H1 (cell line): ENCODE data around the gene SHROOM3.

Experiments
- CHD1 ChIP-seq: IDR thresholded peaks from 2 replicates; pipeline ENCODE4 v1.6.1; 2012; ENCODE audit warnings: low read depth, low read length, improper control_type of control experiment
- CREB1 ChIP-seq: IDR thresholded peaks from 2 replicates; pipeline ENCODE4 v1.6.1; 2012; ENCODE audit warnings: inconsistent platforms
- CTCF ChIP-seq, 3 experiments: IDR thresholded peaks; 1 replicate in 2 of 3; 2 replicates in 1 of 3; pipeline versions ENCODE4 v1.5.1 to v1.6.1; 2011; ENCODE audit warnings: low read length in 3 of 3, mild to moderate bottlenecking in 3 of 3, inconsistent platforms in 2 of 3, low read depth in 1 of 3, moderate library complexity in 1 of 3; ENCODE audit not compliant: insufficient read depth in 1 of 3; ENCODE audit errors: control extremely low read depth in 1 of 3
- EP300 ChIP-seq, 2 experiments: IDR thresholded peaks; 1 replicate in 1 of 2; 2 replicates in 1 of 2; pipeline ENCODE4 v1.6.1; 2011 to 2012; ENCODE audit warnings: low read depth in 2 of 2, low read length in 2 of 2, mild to moderate bottlenecking in 2 of 2, borderline replicate concordance in 1 of 2, inconsistent platforms in 1 of 2, moderate library complexity in 1 of 2
- EZH2 ChIP-seq: fragments of 200-600 bp; sonication (generic); IDR thresholded peaks from 2 replicates; pipeline ENCODE4 v1.7.1; 2012; ENCODE audit warnings: low read depth, mild to moderate bottlenecking, moderate library complexity, low read length, inconsistent platforms; ENCODE audit not compliant: severe bottlenecking
- PHF8 ChIP-seq: fragments of 200-600 bp; sonication (generic); conservative IDR thresholded peaks from 2 replicates; pipeline ENCODE4 v1.7.1; 2012; ENCODE audit warnings: low read depth, mild to moderate bottlenecking, inconsistent platforms, low read length, moderate library complexity
- POLR2A ChIP-seq, 2 experiments: IDR thresholded peaks; 1 replicate in 1 of 2; 2 replicates in 1 of 2; pipeline ENCODE4 v1.6.1; 2011; ENCODE audit warnings: low read depth in 2 of 2, low read length in 2 of 2, mild to moderate bottlenecking in 2 of 2; ENCODE audit errors: control extremely low read depth in 1 of 2
- SIX5 ChIP-seq: IDR thresholded peaks from 2 replicates; pipeline ENCODE4 v1.6.1; 2011; ENCODE audit warnings: mild to moderate bottlenecking, low read depth, low read length
- TAF1 ChIP-seq: IDR thresholded peaks from 2 replicates; pipeline ENCODE4 v1.6.1; 2011; ENCODE audit warnings: mild to moderate bottlenecking, low read depth, low read length

DNA sequence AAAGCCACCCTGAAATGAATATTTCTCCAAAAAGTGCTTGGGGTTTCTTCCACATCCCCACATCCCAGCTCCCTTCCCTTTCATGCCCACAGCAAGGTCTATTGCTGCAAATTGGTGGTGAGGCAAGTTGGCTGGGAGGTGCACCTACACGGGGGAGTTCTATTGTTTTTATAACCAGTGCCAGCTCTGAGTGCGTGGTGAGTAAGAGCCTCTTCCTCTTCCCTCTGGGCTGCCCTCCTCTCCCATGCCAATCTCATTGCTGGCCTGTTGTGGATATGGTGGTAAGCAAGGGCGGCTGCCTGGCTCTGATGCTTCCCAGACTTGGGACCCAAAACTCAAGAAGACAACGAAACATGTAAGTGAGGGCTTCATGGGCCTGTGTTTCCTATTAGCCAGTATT lies 204.3 kb downstream of the SHROOM3 start:
- TF ChIP-seq EP300 (IDR thresholded peaks at IDR 0.05; ENCODE audit: borderline replicate concordance in 1 of 2, low read depth in 2 of 2, low read length in 2 of 2), result no peak
- no peak for TF ChIP-seq TAF1
- no peak for TF ChIP-seq PHF8
- no peak for TF ChIP-seq CTCF (IDR thresholded peaks at IDR 0.05; ENCODE audit: control extremely low read depth in 1 of 3, insufficient read depth in 1 of 3, low read depth in 1 of 3, low read length in 3 of 3)
- TF ChIP-seq CREB1, result no peak
- TF ChIP-seq SIX5, result no peak
- no peak for TF ChIP-seq POLR2A (IDR thresholded peaks at IDR 0.05; ENCODE audit: control extremely low read depth in 1 of 2, low read depth in 2 of 2, low read length in 2 of 2)
- TF ChIP-seq EZH2, result no peak
- TF ChIP-seq CHD1, result no peak
